AG08396 (cell line): ENCODE data around the gene SIX5.
A peak's percentile ranks its signal among the peaks of the same experiment; 100 is the strongest.
"Not testable (repeated sequence)": the region's sequence is repeated elsewhere in the genome, so short reads cannot be mapped to it uniquely, and the experiment has no call there.

ENCODE experiments used
- DNase-seq: peaks from one replicate; pipeline ENCODE4 v3.0.0; 2012; ENCODE audit warnings: low spot score, mixed read lengths

The SIX5 gene

GRCh38 chr19:45768984-45769782 lies at the start of gene SIX5:
Gene SIX5, minus strand, starts transcription at chr19:45769252. Its CDS starts 408 bp downstream, at chr19:45768844.
- DNase-seq, result peak; percentile 99

GRCh38 chr19:45817725-45818301 lies 48.8 kb upstream of the SIX5 start:
- DNase-seq, result no peak

GRCh38 chr19:45817010-45817724 lies 48.1 kb upstream of the SIX5 start:
- peak; percentile 98 for DNase-seq

GRCh38 chr19:45816236-45817009 lies 47.4 kb upstream of the SIX5 start:
- no peak for DNase-seq

GRCh38 chr19:45815481-45816216 lies 46.6 kb upstream of the SIX5 start:
- DNase-seq, result no peak

GRCh38 chr19:45814851-45815480 lies 45.9 kb upstream of the SIX5 start, which contains the start of gene RSPH6A:
Gene RSPH6A, minus strand, starts transcription at chr19:45815308. Its CDS starts 132 bp downstream, at chr19:45815176.
- DNase-seq, result no peak

GRCh38 chr19:45814166-45814780 lies 45.2 kb upstream of the SIX5 start:
- no peak for DNase-seq

GRCh38 chr19:45812297-45812696 lies 43.2 kb upstream of the SIX5 start:
- no peak for DNase-seq

GRCh38 chr19:45809643-45810159 lies 40.6 kb upstream of the SIX5 start:
- DNase-seq, result no peak

GRCh38 chr19:45805719-45806118 lies 36.7 kb upstream of the SIX5 start:
- DNase-seq, result no peak

GRCh38 chr19:45804959-45805230 lies 35.8 kb upstream of the SIX5 start:
- no peak for DNase-seq

GRCh38 chr19:45804140-45804958 lies 35.3 kb upstream of the SIX5 start:
- no peak for DNase-seq

- DNase-seq, result no peak
Observed at GRCh38 chr19:45801603-45802175, 32.6 kb upstream of the SIX5 start.

- DNase-seq, result no peak
Observed at GRCh38 chr19:45800070-45800553, 31.1 kb upstream of the SIX5 start.

GRCh38 chr19:45799541-45799940 lies 30.5 kb upstream of the SIX5 start:
- not testable (repeated sequence) for DNase-seq

- DNase-seq, result peak; percentile 86
Observed at GRCh38 chr19:45798995-45799517, 30.0 kb upstream of the SIX5 start.

GRCh38 chr19:45794627-45795026 lies 25.6 kb upstream of the SIX5 start:
- DNase-seq, result no peak

- DNase-seq, result no peak
Observed at GRCh38 chr19:45793876-45794275, 24.8 kb upstream of the SIX5 start.

- DNase-seq, result no peak
Observed at GRCh38 chr19:45793178-45793564, 24.1 kb upstream of the SIX5 start.
